HG03280 (cell line): ENCODE data around the gene GRB7.

ENCODE experiments used
- ATAC-seq: cut with Tn5 transposase; IDR thresholded peaks from one replicate; pipeline ENCODE4 v1.9.1; 2021; ENCODE audit warnings: mild to moderate bottlenecking, moderate library complexity; ENCODE audit not compliant: unreplicated experiment

The GRB7 gene

GRCh38 chr17:39767147-39767546 lies 29.4 kb downstream of the GRB7 start:
- ATAC-seq: no peak

GRCh38 chr17:39769974-39770587 lies 32.3 kb downstream of the GRB7 start:
- peak; percentile 47 for ATAC-seq

GRCh38 chr17:39772415-39772814 lies 34.7 kb downstream of the GRB7 start:
- no peak for ATAC-seq

- no peak for ATAC-seq
Measured at GRCh38 chr17:39772987-39773934, 35.5 kb downstream of the GRB7 start.

- no peak for ATAC-seq
Measured at GRCh38 chr17:39774047-39774446, 36.3 kb downstream of the GRB7 start.

- no peak for ATAC-seq
Measured at GRCh38 chr17:39775031-39775430, 37.3 kb downstream of the GRB7 start.

GRCh38 chr17:39776252-39776651 lies 38.5 kb downstream of the GRB7 start:
- no peak for ATAC-seq

GRCh38 chr17:39777534-39778365 lies 40.0 kb downstream of the GRB7 start:
- peak; percentile 48 for ATAC-seq

GRCh38 chr17:39781031-39781860 lies 43.5 kb downstream of the GRB7 start:
- ATAC-seq: no peak

- no peak for ATAC-seq
Measured at GRCh38 chr17:39781861-39782213, 44.1 kb downstream of the GRB7 start.

GRCh38 chr17:39782481-39782880 lies 44.7 kb downstream of the GRB7 start:
- ATAC-seq: no peak

- no peak for ATAC-seq
Measured at GRCh38 chr17:39782980-39783379, 45.2 kb downstream of the GRB7 start.

- no peak for ATAC-seq
Measured at GRCh38 chr17:39787041-39787440, 49.3 kb downstream of the GRB7 start.

- no peak for ATAC-seq
Measured at GRCh38 chr17:39787743-39788484, 50.2 kb downstream of the GRB7 start.

- ATAC-seq: no peak
Measured at GRCh38 chr17:39791111-39791992, 53.6 kb downstream of the GRB7 start.

GRCh38 chr17:39792526-39793221 lies 54.9 kb downstream of the GRB7 start:
- ATAC-seq: no peak

- no peak for ATAC-seq
Measured at GRCh38 chr17:39793301-39793872, 55.6 kb downstream of the GRB7 start.
